ENCODE measurements around the gene TMEM47.

DNA sequence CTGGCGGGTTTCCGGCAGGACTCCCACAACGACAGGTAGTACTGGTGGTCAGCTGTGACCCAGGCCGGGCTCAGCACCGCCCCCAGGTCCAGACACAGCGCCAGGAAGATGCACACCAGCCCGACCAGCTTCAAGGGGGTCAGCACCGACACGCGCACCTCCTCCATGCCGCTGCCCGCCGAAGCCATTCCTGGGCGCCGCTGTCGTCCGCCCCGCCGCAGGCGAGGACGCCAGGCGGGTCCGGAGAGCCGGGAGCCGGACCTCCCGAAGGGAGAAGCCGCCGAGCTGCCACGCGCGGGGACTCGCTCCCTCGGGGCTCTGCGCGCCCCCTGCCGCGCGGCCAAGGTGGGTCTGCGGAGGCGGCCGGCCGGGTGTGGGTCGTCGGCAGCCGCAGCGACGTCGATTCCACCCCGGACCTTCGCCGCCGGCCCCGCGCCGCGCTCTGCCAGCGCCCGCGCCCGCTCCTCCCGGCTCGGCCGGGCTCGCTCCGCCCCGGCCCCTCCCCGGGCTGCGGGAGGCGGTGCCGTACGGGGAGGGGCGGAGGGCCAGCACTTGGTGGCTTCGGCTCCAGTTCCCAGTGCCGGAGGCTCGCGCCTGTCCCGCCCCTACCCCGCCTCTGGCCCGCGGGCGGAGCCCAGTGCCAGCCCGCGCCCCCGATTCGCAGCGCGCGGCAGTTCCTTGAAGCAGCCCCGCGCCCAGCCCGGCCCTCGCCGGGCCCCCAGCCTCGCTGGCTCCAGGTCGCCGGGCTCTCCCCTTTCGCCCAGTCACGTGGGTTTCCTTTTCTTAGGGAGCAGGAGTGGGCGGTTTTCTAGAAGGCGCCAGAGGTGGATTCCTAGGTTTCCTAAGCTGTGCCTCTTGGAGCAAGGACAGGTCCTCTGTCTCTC, at the start of gene TMEM47:
- no peak for TF ChIP-seq EZH2phosphoT487 (IDR thresholded peaks at IDR 0.05; ENCODE audit: borderline replicate concordance, low read depth, low read length)
- TF ChIP-seq, protein P1, sequence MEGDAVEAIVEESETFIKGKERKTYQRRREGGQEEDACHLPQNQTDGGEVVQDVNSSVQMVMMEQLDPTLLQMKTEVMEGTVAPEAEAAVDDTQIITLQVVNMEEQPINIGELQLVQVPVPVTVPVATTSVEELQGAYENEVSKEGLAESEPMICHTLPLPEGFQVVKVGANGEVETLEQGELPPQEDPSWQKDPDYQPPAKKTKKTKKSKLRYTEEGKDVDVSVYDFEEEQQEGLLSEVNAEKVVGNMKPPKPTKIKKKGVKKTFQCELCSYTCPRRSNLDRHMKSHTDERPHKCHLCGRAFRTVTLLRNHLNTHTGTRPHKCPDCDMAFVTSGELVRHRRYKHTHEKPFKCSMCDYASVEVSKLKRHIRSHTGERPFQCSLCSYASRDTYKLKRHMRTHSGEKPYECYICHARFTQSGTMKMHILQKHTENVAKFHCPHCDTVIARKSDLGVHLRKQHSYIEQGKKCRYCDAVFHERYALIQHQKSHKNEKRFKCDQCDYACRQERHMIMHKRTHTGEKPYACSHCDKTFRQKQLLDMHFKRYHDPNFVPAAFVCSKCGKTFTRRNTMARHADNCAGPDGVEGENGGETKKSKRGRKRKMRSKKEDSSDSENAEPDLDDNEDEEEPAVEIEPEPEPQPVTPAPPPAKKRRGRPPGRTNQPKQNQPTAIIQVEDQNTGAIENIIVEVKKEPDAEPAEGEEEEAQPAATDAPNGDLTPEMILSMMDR (conservative IDR thresholded peaks at IDR 0.05; ENCODE audit: low read length), result no peak

All from OCI-LY7 (cell line).